GM12891 (cell line): ENCODE results near the gene ADAM15.

Experiments used
- POLR2A ChIP-seq: IDR thresholded peaks from 2 replicates; pipeline ENCODE4 v1.6.1; 2011; ENCODE audit warnings: low read depth, low read length, control low read depth
- POLR2AphosphoS5 ChIP-seq: IDR thresholded peaks from 2 replicates; pipeline ENCODE4 v1.6.1; 2011; ENCODE audit warnings: low read depth, low read length, control low read depth
- POU2F2 ChIP-seq: IDR thresholded peaks from 2 replicates; pipeline ENCODE4 v1.6.1; 2011; ENCODE audit warnings: low read depth, mild to moderate bottlenecking, control low read depth, low read length, moderate library complexity
- SPI1 ChIP-seq: IDR thresholded peaks from 2 replicates; pipeline ENCODE4 v1.6.1; 2011; ENCODE audit warnings: low read depth, low read length, control low read depth
- TAF1 ChIP-seq: IDR thresholded peaks from 2 replicates; pipeline ENCODE4 v1.6.1; 2011; ENCODE audit warnings: low read depth, low read length, control low read depth

GRCh38 chr1:155022136-155022926 is 28.8 kb upstream of the ADAM15 start:
- TF ChIP-seq POLR2A (no peak), TAF1 (no peak), POLR2AphosphoS5 (no peak), SPI1 (no peak), POU2F2 (no peak)
